Erythroblast (primary cell): Measurements from ENCODE around the gene C5orf63.

ENCODE experiments used
- GATA1 ChIP-seq: IDR thresholded peaks from 2 replicates; pipeline ENCODE4 v1.6.1; 2011; ENCODE audit warnings: low read depth, mild to moderate bottlenecking, control low read depth, low read length, moderate library complexity
- POLR2A ChIP-seq: IDR thresholded peaks from 2 replicates; pipeline ENCODE4 v1.6.1; 2011; ENCODE audit warnings: mild to moderate bottlenecking, low read length

GRCh38 chr5:127086589-127086988 is 13.3 kb upstream of the C5orf63 start:
- TF ChIP-seq POLR2A (no peak), GATA1 (no peak)
